Smooth muscle cell (in vitro differentiated cells): ENCODE results near the gene CDK1. TPM values are rescaled to one million over a fixed set of nuclear protein-coding genes. Genes with fewer than 3 reads are reported as not detected.
"Not testable (repeated sequence)": the region's sequence is repeated elsewhere in the genome, so short reads cannot be mapped to it uniquely, and the experiment has no call there.

Experiments
- DNase-seq: peaks from one replicate; lab custom pipeline; 2025; ENCODE audit not compliant: unreplicated experiment; lab: John Stamatoyannopoulos, UW
- H2AFZ ChIP-seq: fragments of 200-600 bp; sonication (generic); 2 replicates; pipeline ENCODE4 v1.6.0; 2016; ENCODE audit warnings: antibody characterized with exemption, low read depth, mild to moderate bottlenecking
- H3F3A ChIP-seq: fragments of 200-600 bp; sonication (generic); 2 replicates; pipeline ENCODE4 v1.6.0; 2017; ENCODE audit warnings: antibody characterized with exemption, low read depth
- H3K27ac ChIP-seq: fragments of 200-600 bp; sonication (generic); 2 replicates; pipeline ENCODE4 v1.5.1; 2016; ENCODE audit warnings: low read depth, mild to moderate bottlenecking
- H3K27me3 ChIP-seq: fragments of 200-600 bp; sonication (generic); 2 replicates; pipeline ENCODE4 v1.6.1; 2016; ENCODE audit warnings: low read depth, mild to moderate bottlenecking
- H3K36me3 ChIP-seq: fragments of 200-600 bp; sonication (generic); 2 replicates; pipeline ENCODE4 v1.5.1; 2016; ENCODE audit warnings: low read depth
- H3K4me1 ChIP-seq: fragments of 200-600 bp; sonication (generic); 2 replicates; pipeline ENCODE4 v1.5.1; 2016; ENCODE audit warnings: low read depth
- H3K4me2 ChIP-seq: fragments of 200-600 bp; sonication (generic); 2 replicates; pipeline ENCODE4 v1.6.0; 2016; ENCODE audit warnings: mild to moderate bottlenecking
- H3K4me3 ChIP-seq: fragments of 200-600 bp; sonication (generic); 2 replicates; pipeline ENCODE4 v1.5.1; 2016; ENCODE audit warnings: mild to moderate bottlenecking
- H3K79me2 ChIP-seq: fragments of 200-600 bp; sonication (generic); 2 replicates; pipeline ENCODE4 v1.6.0; 2016; ENCODE audit warnings: low read depth, mild to moderate bottlenecking
- H3K9ac ChIP-seq: fragments of 200-600 bp; sonication (generic); 2 replicates; pipeline ENCODE4 v1.6.0; 2016; ENCODE audit warnings: low read depth
- H3K9me3 ChIP-seq: fragments of 200-600 bp; sonication (generic); replicated peaks from 2 replicates; pipeline ENCODE4 v1.5.1; 2016; ENCODE audit warnings: low read depth
- H4K20me1 ChIP-seq: fragments of 200-600 bp; sonication (generic); 2 replicates; pipeline ENCODE4 v1.6.0; 2016; ENCODE audit warnings: low read depth
- CTCF ChIP-seq: fragments of 200-600 bp; sonication (generic); IDR thresholded peaks from 2 replicates; pipeline ENCODE4 v1.5.1; 2017; ENCODE audit warnings: borderline replicate concordance, mild to moderate bottlenecking, antibody characterized with exemption; ENCODE audit not compliant: insufficient read depth, poor library complexity, severe bottlenecking
- WGBS: methylation state at CpG from one replicate; pipeline ENCODE4 v1.1.7; 2016; ENCODE audit warnings: low lambda C conversion rate; 5-methylcytosine and 5-hydroxymethylcytosine counted together
- polyA plus RNA-seq: library from polyadenylated mRNA; unstranded; fragments of >200 nt; fragmentation: Nextera tagmentation; extraction: Ambion mirVana; gene quantifications from 2 replicates; pipeline ENCODE4 v1.2.1, GENCODE V29; 2016
- total RNA-seq: library from RNA; depleted of rRNA; stranded (reverse); fragments of >200 nt; gene quantifications from 2 replicates; pipeline ENCODE4 v1.2.3, GENCODE V29; 2014

The CDK1 gene
- total and polyA plus RNA-seq, 2 experiments from 2014 or later = 46.6 to 56.5 TPM

GRCh38 chr10:60835049-60835448 is 56.8 kb downstream of the CDK1 start:
- no peak for DNase-seq
- no peak for TF ChIP-seq CTCF
- no peak overlapping the region for H2AFZ ChIP-seq
- no peak overlapping the region for H3K4me2 ChIP-seq
- H4K20me1 ChIP-seq = no peaks in the 10 kb centered on the region
- H3K4me1 ChIP-seq = no peaks in the 10 kb centered on the region
- H3K9me3 ChIP-seq = no peaks in the 10 kb centered on the region
- H3K9ac ChIP-seq = no peak overlapping the region
- H3F3A ChIP-seq = no peaks in the 10 kb centered on the region
- no peaks in the 10 kb centered on the region for H3K79me2 ChIP-seq
- H3K36me3 ChIP-seq = no peaks in the 10 kb centered on the region
- no peaks in the 10 kb centered on the region for H3K27me3 ChIP-seq
- H3K27ac ChIP-seq = no peak overlapping the region
- WGBS = 84% methylated on average over 2 of the region's 2 CpGs
- no peak overlapping the region for H3K4me3 ChIP-seq

- not testable (repeated sequence) for H2AFZ ChIP-seq, H3K36me3 ChIP-seq, H3K27me3 ChIP-seq, H3K4me2 ChIP-seq, H3K27ac ChIP-seq, H3K79me2 ChIP-seq, H3K9ac ChIP-seq, H4K20me1 ChIP-seq, H3F3A ChIP-seq, H3K9me3 ChIP-seq, DNase-seq, H3K4me3 ChIP-seq, H3K4me1 ChIP-seq
- 98% methylated on average over 10 of the region's 10 CpGs for WGBS
These were observed 62.9 kb downstream of the CDK1 start for GRCh38 chr10:60841227-60841626.

- no peak for DNase-seq
- H4K20me1 ChIP-seq = no peaks in the 10 kb centered on the region
- H3K27ac ChIP-seq = no peak overlapping the region
- H2AFZ ChIP-seq = no peak overlapping the region
- no peak overlapping the region for H3K4me3 ChIP-seq
- H3K4me1 ChIP-seq = no peaks in the 10 kb centered on the region
- H3K36me3 ChIP-seq = no peaks in the 10 kb centered on the region
- no peak overlapping the region for H3K9ac ChIP-seq
- H3F3A ChIP-seq = no peaks in the 10 kb centered on the region
- no peaks in the 10 kb centered on the region for H3K9me3 ChIP-seq
- H3K27me3 ChIP-seq = no peaks in the 10 kb centered on the region
- no peak for TF ChIP-seq CTCF
- H3K79me2 ChIP-seq = no peaks in the 10 kb centered on the region
- WGBS = 100% methylated on average over 1 of the region's 1 CpG
- H3K4me2 ChIP-seq = no peak overlapping the region
These were observed 64.4 kb downstream of the CDK1 start for GRCh38 chr10:60842694-60843093.

Other genes starting within 250 kb of the CDK1 start
- gene RHOBTB1, start 165.7 kb downstream of the CDK1 start, total RNA-seq = 49.1 and 77.0 TPM in 2 replicates
- gene RHOBTB1, start 165.7 kb downstream of the CDK1 start, polyA plus RNA-seq = 33.7 and 36.2 TPM in 2 replicates